HG02798 (cell line): ENCODE data around the gene ARL6IP5.
A peak's percentile ranks its signal among the peaks of the same experiment; 100 is the strongest.

Experiments
- ATAC-seq: cut with Tn5 transposase; IDR thresholded peaks from one replicate; pipeline ENCODE4 v1.9.1; 2021; ENCODE audit warnings: mild to moderate bottlenecking; ENCODE audit not compliant: unreplicated experiment, poor library complexity

Gene ARL6IP5

DNA sequence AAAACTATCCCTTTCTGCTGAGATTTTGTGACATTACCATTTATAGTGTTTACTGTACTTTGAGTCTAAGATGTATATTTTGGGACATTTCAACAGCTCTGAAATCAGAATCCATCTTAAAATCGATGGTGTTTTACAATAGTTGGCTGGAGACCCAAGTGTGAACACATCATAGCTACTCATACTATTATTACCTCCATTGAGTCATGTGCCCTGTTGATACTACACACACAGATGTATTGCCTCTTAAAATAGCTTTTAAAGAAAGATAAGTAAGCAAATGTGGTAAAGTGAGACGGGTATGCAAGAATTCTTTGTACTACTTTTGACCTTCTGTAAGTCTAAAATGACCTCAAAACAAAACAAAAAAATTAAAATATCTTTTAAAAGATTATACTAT lies 31.0 kb downstream of the ARL6IP5 start:
- ATAC-seq, result no peak

DNA sequence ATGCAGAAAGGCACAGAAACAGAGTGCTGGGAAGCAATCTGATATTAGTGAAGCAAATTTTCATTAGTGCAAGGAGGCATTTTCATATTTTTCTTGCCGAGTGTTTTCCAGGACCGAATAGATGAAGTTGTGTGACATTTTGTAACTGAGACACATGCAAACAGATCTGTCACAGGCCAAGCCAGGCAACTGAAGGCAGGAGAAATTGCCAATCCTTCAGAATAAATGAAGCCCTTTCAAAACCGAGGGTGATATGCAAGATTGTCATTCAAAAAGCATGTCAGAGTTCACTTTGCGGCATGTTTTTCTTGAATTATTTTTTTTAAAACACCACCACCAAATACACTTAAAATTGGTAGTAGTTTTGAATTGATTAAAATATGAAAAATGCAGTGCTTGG lies 31.4 kb downstream of the ARL6IP5 start:
- no peak for ATAC-seq

DNA sequence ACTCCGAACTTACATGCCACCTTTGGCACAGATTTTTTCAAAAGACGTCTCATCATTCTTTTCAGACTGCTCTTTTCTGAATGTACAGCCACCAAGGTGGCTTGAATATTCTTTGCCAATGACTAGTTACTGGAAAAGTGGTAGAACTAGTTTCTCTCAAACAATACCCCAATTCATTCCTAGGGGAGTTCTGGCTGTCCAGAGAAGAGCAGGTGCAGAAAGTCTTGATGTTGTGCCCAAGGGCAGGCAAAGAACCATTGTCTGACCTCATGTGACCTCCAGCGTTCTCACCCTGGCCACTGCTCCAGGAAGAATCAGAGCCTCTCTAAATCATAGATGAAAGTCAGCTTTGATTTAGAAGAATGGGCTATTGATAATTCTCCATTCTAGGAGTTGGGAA lies 32.2 kb downstream of the ARL6IP5 start:
- ATAC-seq, result no peak

DNA sequence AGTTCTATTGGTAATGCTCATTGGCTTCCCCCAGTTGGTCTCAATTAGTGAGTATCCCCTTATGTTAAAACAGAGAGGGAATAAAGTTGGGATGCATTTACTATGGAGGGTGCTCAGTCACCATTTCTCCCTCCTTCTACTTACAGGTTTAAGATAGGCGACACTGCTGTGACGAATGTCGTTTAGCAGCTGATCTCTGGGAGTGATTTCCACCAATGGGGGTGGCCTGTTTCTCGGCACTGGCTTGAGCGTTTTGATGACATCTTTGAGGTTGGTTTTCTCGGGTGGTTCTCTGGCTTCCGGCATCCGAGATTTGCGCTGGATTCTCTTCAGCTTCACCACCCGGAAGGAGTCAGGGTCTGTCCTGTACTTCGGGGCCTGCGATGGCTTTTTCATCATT lies 33.8 kb downstream of the ARL6IP5 start:
- no peak for ATAC-seq

DNA sequence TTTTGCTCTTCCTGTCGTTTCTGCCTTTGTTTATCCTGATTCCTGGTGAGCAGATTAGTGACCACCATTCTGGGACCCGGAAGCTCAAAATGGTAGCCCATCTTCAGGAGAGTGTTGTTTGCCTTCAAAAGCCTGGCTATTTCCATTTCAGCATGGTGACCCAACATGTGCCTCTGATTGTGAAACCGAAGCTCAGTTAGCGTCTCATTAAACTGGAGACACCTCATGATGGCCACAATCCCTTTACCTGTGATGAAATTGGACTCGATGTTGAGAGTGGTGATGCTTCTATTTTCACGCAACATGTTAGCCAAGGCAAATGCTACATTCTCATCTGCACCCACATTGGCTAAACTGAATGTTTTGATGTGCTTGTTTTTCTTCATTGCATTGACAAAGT lies 34.4 kb downstream of the ARL6IP5 start:
- no peak for ATAC-seq

DNA sequence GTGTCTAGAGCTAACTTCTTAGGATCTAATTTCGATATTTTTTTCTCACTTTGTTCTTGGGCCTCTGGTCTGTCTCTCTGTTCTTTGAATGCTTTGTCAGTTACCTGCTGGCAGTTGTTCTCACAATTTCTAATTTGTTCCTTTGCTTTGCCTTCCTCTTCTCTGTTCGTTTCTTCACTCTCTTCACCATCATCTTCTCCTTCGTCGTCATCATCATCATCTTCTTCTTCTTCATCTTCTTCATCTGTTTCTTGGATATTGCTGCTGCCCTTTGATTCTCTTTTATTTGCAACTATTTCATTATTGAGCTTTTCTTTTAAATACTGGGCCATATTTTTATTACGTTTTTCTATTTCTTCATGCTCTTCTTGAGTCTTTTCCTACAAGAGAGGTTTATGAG lies 34.9 kb downstream of the ARL6IP5 start:
- no peak for ATAC-seq

DNA sequence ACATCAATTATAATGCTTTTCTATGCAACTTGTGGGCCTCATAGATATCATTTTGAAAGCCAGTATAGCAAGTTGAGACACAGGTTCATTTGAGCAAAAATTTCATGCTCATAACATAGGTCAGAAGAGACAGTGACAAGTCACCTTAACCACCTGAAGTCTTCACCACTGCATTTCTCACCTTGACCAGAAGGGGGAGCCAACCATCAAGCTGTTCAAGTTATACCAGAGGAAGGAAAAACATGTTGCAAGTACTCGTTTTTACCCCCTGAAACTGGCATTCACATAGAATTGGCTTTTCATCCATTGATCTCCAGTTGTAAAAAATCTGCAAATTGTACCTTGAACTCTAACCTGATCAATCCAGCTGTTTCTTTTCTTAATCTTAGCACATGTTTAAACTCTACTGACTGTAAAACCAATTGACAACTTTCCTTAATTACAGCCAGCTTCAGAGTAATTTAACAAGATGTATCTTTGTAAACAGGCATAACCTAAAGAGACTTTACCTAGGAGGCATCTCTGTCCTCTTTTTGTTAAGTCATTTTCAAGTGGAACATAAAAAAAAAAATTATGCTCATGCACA lies 36.2 kb downstream of the ARL6IP5 start:
- ATAC-seq, result peak; percentile 89

DNA sequence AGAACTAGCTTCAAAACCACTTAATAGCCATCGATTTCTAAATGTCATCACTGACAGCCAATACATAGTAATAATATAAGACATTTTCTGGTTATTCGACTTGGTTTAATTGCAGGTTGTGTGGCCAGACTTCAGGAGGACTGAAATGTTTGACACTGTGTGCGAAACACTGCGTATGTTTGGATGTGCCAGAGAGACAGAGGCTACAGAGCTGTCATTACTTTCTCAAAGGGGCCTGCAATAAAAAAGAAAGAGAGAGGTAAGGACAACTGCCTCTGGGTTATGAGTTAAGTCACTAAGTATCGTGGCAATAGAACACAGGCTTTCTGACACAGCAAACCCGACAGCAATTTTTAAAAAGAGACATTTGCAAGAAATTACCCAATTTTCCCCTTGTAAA lies 36.8 kb downstream of the ARL6IP5 start:
- ATAC-seq, result no peak

DNA sequence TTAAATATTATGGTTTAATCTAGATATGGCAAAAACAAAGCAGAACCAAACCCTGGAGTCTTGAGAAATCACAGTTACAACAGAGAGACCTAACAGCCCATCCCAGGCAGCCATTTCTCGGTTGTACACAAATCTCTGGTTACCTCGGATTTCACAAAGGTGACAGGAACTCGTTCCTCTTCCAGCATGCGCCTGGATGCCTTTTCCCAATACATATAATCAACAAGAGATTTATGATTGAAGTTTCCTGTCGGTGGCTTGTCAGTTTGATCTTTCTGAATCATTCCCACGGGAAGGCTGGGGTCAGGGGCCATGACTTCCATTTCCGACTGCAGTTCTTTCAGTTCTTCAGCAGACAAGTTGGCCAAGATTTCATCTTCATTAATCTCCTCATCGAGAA lies 37.2 kb downstream of the ARL6IP5 start:
- ATAC-seq, result no peak

DNA sequence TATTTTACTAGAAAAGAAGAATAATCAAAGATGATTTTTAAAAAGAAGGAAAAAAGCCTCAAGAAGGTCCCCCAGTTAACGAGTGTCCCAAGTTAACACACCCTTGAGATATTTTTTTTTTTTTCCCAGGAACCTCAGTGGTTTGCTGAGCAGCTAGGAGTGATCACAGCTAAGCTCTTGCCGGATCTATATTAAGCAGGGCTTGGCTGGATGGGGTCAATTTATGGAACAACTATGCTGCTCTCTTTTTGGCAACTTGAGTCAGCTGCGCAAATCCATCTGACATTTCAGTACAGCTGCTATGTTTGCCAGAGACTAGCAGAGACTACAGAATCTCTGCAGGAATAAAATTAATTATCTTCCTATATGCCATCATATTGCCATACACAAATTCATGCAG lies 37.7 kb downstream of the ARL6IP5 start, which contains the start of gene LMOD3:
Gene LMOD3 (minus strand): TSS at position 193 of the 400 bp plus-strand sequence. CDS start 209 bp downstream, outside the sequence.
- no peak for ATAC-seq

DNA sequence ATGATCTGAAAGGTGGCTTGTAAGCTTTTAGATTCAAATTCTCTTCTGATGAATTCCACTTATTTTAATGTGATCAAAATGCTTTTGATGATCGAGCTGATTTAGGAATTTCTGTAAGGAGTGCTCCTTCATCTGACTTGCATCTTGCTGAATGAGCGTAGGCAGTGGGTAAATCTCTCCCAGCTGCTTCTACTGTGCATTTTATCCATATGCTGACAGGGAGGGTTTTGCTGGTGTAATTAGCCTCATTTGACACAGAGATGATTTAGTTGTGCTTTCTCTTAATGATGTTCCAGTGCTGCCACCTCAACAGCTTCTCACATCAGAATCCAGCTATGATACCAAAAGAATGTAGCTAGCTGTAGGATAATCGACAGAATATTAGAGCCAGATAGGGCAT lies 41.5 kb downstream of the ARL6IP5 start:
- no peak for ATAC-seq

DNA sequence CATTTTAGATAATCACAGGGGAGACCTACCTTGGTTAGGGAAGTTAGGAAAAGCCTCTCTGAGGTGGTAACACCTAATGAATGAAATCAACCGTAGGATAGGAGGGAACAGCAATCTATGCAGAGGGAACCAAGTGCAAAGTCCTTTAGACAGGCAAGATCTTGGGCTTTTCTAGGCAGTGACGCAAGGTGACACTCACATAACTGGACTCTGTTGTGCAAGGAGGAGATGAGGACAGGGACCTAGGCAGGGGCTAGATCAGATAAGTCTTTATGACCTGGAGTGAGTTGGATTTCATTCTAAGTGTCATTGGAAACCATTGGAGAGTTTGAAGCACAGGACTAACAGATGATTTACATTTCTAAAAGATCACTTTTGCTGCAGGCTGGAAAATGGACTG lies 42.3 kb downstream of the ARL6IP5 start:
- no peak for ATAC-seq

DNA sequence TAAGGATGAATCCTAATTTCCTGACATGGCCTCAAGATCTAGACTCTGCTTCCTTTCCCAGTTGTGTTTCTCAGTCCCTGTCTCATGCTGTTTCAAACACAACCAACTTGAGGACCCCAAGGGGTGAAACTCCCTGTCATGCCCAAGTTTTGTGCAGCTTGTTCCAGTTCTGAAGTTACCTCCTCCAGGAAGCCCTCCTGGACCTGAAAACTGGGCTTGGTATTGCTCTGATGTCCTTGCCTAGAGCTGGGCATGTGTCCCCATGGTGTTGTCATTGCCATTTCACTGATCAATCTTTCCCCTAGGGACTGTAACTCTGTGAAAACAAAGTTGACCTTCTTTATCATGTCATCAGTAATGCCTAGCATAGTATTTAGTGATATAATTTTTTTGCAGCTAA lies 43.8 kb downstream of the ARL6IP5 start:
- ATAC-seq, result no peak

DNA sequence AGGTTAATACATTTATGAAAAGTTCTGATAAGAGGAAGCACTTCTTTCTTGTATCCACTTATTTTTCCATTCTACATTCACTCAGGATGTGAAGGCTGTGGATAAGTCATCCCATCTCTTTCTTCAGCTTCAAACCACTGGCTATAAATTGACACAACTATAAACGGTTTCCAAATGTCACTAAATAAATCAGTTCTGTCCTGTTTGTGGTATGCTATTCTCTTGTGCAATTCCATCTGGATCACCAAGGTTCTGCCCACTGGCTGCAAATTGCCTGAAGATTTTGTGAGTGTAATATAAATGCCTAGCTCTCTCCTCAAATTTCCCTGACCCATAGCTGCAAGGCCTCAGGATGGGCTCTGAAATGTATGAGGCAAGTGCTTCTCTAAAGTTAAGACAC lies 44.8 kb downstream of the ARL6IP5 start:
- ATAC-seq, result no peak

DNA sequence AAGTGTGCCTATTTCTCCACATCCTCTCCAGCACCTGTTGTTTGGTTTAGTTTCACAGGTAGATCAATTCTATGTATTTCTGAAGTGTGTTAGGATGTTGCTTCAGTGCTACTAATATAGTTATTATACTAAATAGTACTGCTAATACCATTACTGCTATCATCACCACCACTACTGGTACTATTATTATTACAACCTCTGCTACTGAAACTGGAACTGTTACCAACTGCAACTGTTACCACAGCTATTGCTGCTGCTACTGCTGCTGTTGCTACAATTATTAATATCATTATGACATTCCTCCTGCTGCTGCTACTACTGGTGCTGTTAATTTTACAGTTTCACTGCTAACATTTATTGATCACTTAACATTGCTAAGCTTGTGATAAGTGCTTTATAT lies 46.0 kb downstream of the ARL6IP5 start:
- ATAC-seq, result peak; percentile 98

DNA sequence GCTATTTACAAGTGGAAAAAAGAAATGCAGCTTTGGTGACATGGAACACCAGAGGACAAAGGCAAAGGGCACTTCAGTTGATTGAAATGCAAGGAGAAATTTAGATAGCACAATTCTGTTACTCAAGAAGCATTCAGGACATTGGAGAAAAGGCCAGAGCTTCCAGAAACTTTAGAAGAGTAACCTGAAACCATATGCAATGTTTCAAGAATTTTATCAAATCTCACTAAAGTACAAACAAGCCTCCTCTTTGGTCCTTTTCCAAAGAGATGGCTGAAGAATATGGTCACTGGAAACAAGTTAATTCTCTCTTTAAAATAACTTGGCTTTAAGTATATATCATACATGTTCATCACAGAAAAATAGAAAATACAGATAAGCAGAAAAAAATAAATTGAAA lies 52.3 kb downstream of the ARL6IP5 start:
- no peak for ATAC-seq

DNA sequence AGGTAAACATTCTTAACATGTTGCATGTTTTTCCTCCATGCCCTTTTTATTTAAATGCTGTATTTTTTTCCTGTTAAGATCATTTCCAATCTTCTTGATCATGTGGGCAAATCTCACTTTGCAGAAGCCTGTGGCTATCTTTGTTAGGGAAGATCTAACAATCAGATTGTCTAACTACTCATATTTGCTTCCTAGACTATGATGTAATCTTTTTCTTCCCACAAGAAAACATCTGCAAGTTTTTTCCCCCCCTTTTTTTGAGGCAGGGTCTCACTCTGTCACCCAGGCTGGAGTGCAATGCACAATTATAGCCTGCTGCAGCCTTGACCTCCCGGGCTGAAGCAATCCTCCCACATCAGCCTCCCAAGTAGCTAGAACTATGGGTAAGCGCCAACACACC lies 52.7 kb downstream of the ARL6IP5 start:
- no peak for ATAC-seq

DNA sequence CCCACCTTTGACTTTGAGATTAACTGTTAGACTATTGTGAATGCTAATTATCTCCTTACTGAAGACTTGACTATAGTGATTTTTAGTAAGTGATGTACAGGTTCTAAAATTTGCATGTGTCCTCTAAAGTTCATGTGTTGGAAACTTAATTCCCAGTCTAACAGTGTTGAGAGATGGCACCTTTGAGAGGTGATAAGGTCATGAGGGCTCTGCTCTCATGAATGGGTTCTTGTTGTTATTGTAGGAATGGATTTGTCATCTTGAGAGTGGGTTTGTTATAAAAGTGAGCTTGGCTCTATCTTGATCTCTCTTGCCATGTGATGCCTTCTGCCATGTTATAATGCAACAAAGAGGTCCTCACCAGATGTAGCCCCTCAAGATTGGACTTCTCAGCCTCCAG lies 56.6 kb downstream of the ARL6IP5 start:
- no peak for ATAC-seq

DNA sequence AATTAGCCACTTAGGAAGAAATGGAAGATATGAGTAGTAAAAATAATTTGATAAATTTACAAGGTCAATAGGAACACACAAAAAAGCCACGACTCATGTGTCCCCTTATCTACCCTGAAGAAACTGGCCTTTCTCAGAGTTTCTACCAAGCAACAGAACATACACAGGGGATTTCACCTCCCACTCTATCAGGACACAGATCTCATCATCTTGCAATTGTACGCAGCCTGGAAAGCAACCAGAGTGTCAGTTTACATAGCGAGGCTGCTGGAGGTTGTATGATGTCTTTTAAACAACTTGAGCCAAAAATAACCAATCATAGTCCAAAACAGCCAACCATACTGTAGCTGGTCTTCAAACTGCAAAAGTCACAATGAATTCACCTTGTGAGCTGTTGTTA lies 57.4 kb downstream of the ARL6IP5 start:
- ATAC-seq, result no peak

DNA sequence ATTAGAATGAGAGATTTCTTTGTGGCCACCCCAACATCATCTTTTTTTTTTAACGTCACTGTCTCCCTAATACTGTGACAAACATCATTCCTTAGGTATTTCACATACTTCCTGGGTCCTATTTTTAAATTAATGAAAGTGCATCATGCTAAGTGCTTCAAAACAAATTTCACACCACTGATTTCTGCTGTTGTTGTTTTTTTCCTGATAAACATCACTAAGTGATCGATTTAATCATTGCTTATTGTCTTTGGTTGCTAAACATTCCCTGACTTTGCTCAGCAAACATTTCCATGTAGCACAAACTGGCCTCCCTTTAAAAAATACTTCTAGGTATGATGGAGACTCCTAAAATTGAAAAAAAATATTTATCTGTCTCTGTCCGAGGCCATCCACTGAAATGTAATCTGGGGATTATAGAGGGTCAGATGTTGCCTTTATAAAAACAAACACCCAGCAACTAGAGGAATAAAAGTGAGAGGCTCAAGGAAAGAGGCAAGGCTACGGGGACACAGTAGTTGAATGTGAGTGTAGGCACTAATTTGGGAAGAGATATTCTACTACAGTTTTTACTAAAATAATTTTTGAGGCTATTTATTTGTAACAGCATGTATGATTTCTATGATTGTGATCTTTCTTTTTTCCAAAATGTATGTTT lies 58.2 kb downstream of the ARL6IP5 start:
- ATAC-seq, result no peak

DNA sequence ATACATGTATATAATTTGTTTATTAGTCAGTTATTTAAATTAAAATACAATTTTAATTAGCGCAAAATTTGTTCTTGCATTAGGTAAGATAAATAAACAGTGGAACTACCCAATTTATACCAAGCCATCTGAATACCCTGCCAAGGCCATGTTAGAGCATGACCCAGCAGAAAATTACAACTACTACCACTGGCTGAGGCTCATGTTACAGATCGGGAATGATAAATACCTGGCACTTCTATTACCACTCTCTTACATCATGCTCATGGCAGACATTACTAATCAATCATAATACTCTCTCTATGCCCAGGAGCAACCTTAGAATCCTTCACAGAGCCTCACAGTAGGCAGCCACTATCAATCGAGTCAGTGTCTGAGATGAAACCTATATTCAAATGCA lies 58.9 kb downstream of the ARL6IP5 start:
- no peak for ATAC-seq

DNA sequence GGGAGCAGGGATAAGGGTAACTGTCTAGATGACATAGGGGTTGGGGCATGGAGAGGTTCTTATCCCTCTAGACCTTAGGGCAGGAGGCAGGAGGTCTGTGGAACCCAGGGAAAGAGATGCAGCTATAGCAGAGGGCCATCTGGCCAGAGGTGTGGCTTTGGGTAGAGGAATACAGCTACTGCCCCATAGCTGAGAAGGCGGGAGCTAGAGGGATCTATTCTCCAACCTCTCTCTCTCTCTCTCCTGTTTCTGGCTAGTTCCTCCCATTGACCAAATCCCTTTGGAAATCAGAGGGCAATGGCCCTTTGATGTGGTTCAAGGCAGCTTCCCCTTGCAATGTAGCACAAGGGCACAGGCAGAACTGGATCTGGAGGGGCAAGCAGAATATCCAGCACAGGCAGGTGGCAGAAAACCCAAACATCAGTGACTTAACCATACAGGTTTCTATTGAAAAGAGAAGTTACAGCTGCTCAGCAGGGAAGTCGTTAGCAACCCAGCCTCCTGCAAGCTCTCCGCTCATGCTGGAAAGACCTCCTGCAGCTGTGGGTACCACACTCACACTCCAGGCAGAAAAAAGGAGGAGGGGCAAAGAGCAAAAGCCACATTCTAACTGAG lies 60.0 kb downstream of the ARL6IP5 start:
- no peak for ATAC-seq
